Neural progenitor cell (in vitro differentiated cells): ENCODE results near the gene TPD52L2. TPM values are rescaled to one million over a fixed set of nuclear protein-coding genes. Genes with fewer than 3 reads are reported as not detected.

Experiments
- DNase-seq: peaks from one replicate; pipeline ENCODE4 v3.0.0-alpha.2; 2016; ENCODE audit warnings: low spot score
- H2AFZ ChIP-seq: fragments of 200-600 bp; sonication (generic); replicated peaks from 2 replicates; pipeline ENCODE4 v1.6.1; 2016; ENCODE audit warnings: antibody characterized with exemption
- H3F3A ChIP-seq: fragments of 200-600 bp; sonication (generic); 2 replicates; pipeline ENCODE4 v1.6.1; 2016; ENCODE audit warnings: antibody characterized with exemption, low read depth
- H3K27ac ChIP-seq: fragments of 200-600 bp; sonication (generic); 2 replicates; pipeline ENCODE4 v1.5.1; 2016; ENCODE audit warnings: mild to moderate bottlenecking
- H3K27me3 ChIP-seq: fragments of 200-600 bp; sonication (generic); 2 replicates; pipeline ENCODE4 v1.6.1; 2016; ENCODE audit warnings: mild to moderate bottlenecking, moderate library complexity
- H3K36me3 ChIP-seq: fragments of 200-600 bp; sonication (generic); 2 replicates; pipeline ENCODE4 v1.5.1; 2016
- H3K4me1 ChIP-seq: fragments of 200-600 bp; sonication (generic); 2 replicates; pipeline ENCODE4 v1.6.1; 2016; ENCODE audit warnings: mixed run types
- H3K4me2 ChIP-seq: fragments of 200-600 bp; sonication (generic); 2 replicates; pipeline ENCODE4 v1.6.1; 2016
- H3K4me3 ChIP-seq: fragments of 200-600 bp; sonication (generic); 2 replicates; pipeline ENCODE4 v1.5.1; 2016
- H3K79me2 ChIP-seq: fragments of 200-600 bp; sonication (generic); 2 replicates; pipeline ENCODE4 v1.6.1; 2016; ENCODE audit warnings: low read depth
- H3K9ac ChIP-seq: fragments of 200-600 bp; sonication (generic); 2 replicates; pipeline ENCODE4 v1.6.1; 2016
- H3K9me3 ChIP-seq: fragments of 200-600 bp; sonication (generic); 2 replicates; pipeline ENCODE4 v1.5.1; 2016; ENCODE audit warnings: low read depth
- H4K20me1 ChIP-seq: fragments of 200-600 bp; sonication (generic); 2 replicates; pipeline ENCODE4 v1.6.1; 2016; ENCODE audit warnings: low read depth
- H3K27ac Mint-ChIP-seq: 3 replicates; pipeline ENCODE4 v1.8.0; 2021; ENCODE audit warnings: mixed read lengths
- H3K27me3 Mint-ChIP-seq: 2 replicates; pipeline ENCODE4 v1.8.0; 2022; ENCODE audit warnings: low read depth, mild to moderate bottlenecking, inconsistent platforms, moderate library complexity, mixed read lengths; ENCODE audit not compliant: insufficient read depth
- H3K36me3 Mint-ChIP-seq: 3 replicates; pipeline ENCODE4 v1.8.0; 2021; ENCODE audit warnings: mixed read lengths
- H3K4me1 Mint-ChIP-seq: 3 replicates; pipeline ENCODE4 v1.8.0; 2021; ENCODE audit warnings: mixed read lengths
- H3K4me3 Mint-ChIP-seq: 3 replicates; pipeline ENCODE4 v1.8.0; 2021; ENCODE audit warnings: mild to moderate bottlenecking, moderate library complexity, mixed read lengths
- H3K9me3 Mint-ChIP-seq: 3 replicates; pipeline ENCODE4 v1.8.0; 2020; ENCODE audit warnings: mixed read lengths
- EZH2 ChIP-seq: fragments of 200-600 bp; sonication (generic); IDR thresholded peaks from 2 replicates; pipeline ENCODE4 v1.6.1; 2017; ENCODE audit warnings: antibody characterized with exemption, mild to moderate bottlenecking, moderate library complexity
- EZH2phosphoT487 ChIP-seq: fragments of 200-600 bp; sonication (generic); IDR thresholded peaks from 2 replicates; pipeline ENCODE4 v1.6.1; 2017; ENCODE audit warnings: antibody characterized with exemption
- total RNA-seq: library from RNA; depleted of rRNA; stranded (reverse); fragments of >200 nt; gene quantifications from 2 replicates; pipeline ENCODE4 v1.2.3, GENCODE V29; 2015; ENCODE audit warnings: low replicate concordance
- TF ChIP-seq, protein P1 (sequence below): fragments of 200-600 bp; sonication (generic); IDR thresholded peaks from 2 replicates; pipeline ENCODE4 v1.5.1; 2017; ENCODE audit warnings: antibody characterized with exemption, mild to moderate bottlenecking

Gene TPD52L2
- total RNA-seq, 1 donor from 2014 or later, result 66.6 TPM

- Histone ChIP-seq H3K4me2 (peak overlapping the region; percentile 80), H3K27ac (no peak overlapping the region), H3K4me3 (no peak overlapping the region), H3K79me2 (no peaks in the 10 kb centered on the region), H3K4me1 (peaks cover 23% of the 10 kb centered on the region), H3K9ac (no peak overlapping the region), H3F3A (peaks cover 32% of the 10 kb centered on the region), H4K20me1 (no peaks in the 10 kb centered on the region), H3K36me3 (no peaks in the 10 kb centered on the region), H2AFZ (no peak overlapping the region), H3K27me3 (no peaks in the 10 kb centered on the region), H3K9me3 (no peaks in the 10 kb centered on the region)
- Mint-ChIP-seq H3K36me3 (no peaks in the 10 kb centered on the region), H3K9me3 (peaks cover 7% of the 10 kb centered on the region), H3K4me3 (no peak overlapping the region), H3K27ac (no peak overlapping the region), H3K27me3 (peaks cover 2% of the 10 kb centered on the region), H3K4me1 (peaks cover 7% of the 10 kb centered on the region)
- DNase-seq, result no peak
- TF ChIP-seq EZH2 (no peak), EZH2phosphoT487 (no peak)
- TF ChIP-seq, protein P1, sequence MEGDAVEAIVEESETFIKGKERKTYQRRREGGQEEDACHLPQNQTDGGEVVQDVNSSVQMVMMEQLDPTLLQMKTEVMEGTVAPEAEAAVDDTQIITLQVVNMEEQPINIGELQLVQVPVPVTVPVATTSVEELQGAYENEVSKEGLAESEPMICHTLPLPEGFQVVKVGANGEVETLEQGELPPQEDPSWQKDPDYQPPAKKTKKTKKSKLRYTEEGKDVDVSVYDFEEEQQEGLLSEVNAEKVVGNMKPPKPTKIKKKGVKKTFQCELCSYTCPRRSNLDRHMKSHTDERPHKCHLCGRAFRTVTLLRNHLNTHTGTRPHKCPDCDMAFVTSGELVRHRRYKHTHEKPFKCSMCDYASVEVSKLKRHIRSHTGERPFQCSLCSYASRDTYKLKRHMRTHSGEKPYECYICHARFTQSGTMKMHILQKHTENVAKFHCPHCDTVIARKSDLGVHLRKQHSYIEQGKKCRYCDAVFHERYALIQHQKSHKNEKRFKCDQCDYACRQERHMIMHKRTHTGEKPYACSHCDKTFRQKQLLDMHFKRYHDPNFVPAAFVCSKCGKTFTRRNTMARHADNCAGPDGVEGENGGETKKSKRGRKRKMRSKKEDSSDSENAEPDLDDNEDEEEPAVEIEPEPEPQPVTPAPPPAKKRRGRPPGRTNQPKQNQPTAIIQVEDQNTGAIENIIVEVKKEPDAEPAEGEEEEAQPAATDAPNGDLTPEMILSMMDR, result no peak
These were observed 18.2 kb upstream of the TPD52L2 start for GRCh38 chr20:63846888-63847236.

DNA sequence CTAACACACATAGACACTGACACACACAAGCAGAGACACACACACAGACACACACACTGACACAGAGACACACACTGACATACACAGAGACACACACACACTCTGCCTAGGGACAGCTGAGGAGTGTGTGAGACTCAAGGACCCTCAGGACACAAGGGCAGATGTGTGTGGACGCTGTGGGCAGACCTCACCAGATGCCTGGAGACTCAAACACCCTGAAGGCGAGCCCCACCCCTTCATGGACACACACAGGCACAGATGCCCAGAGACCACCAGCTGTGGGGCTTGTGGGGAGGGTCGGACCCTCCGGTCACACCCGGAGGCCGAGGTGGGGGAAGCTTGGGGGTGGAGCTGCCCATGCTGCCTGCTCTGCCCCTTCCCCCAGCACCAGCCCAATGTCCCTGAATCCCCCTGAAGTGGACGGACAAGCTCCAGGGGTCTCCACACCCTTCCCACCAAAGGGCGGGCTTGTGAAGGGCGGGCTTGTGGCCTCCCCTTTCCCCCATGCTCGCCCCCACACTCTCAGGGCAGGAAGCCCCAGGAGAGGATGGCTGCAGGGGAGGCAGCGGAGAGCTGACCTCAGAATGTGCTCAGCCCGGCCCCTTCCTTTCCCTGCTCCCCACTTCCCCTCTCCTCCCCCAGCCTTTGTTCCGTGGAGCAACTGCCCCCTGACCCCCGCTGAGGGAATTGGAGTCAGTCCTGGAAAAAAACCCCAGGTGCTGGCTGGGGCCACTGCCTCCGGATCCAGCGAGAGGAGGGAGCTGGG is 17.6 kb upstream of the TPD52L2 start:
- no peak overlapping the region for H3K4me3 ChIP-seq
- Mint-ChIP-seq H3K9me3 (peaks cover 7% of the 10 kb centered on the region), H3K4me1 (peaks cover 5% of the 10 kb centered on the region), H3K27ac (no peak overlapping the region), H3K4me3 (no peak overlapping the region), H3K27me3 (no peaks in the 10 kb centered on the region), H3K36me3 (no peaks in the 10 kb centered on the region)
- H3K27me3 ChIP-seq, result no peaks in the 10 kb centered on the region
- no peaks in the 10 kb centered on the region for H3K79me2 ChIP-seq
- H3F3A ChIP-seq, result peaks cover 32% of the 10 kb centered on the region
- H3K4me2 ChIP-seq, result peak overlapping the region; percentile 80
- no peaks in the 10 kb centered on the region for H4K20me1 ChIP-seq
- TF ChIP-seq, protein P1, result no peak
- no peak for TF ChIP-seq EZH2phosphoT487
- no peak for TF ChIP-seq EZH2
- no peak overlapping the region for H3K27ac ChIP-seq
- H3K9ac ChIP-seq, result no peak overlapping the region
- peak overlapping the region; percentile 23 for H2AFZ ChIP-seq
- H3K36me3 ChIP-seq, result no peaks in the 10 kb centered on the region
- H3K9me3 ChIP-seq, result no peaks in the 10 kb centered on the region
- DNase-seq, result peak; percentile 74
- peaks cover 23% of the 10 kb centered on the region for H3K4me1 ChIP-seq

GRCh38 chr20:63848003-63848911 is 16.8 kb upstream of the TPD52L2 start:
- no peak for TF ChIP-seq EZH2phosphoT487
- TF ChIP-seq, protein P1, result no peak
- no peak for TF ChIP-seq EZH2
- Histone ChIP-seq H3K4me1 (peaks cover 23% of the 10 kb centered on the region), H2AFZ (peak overlapping the region; percentile 23), H3K4me3 (no peak overlapping the region), H3K9me3 (no peaks in the 10 kb centered on the region), H3F3A (peaks cover 32% of the 10 kb centered on the region), H3K36me3 (no peaks in the 10 kb centered on the region), H3K27me3 (no peaks in the 10 kb centered on the region), H4K20me1 (no peaks in the 10 kb centered on the region), H3K4me2 (peak overlapping the region; percentile 80), H3K9ac (no peak overlapping the region), H3K27ac (no peak overlapping the region), H3K79me2 (no peaks in the 10 kb centered on the region)
- no peak for DNase-seq
- Mint-ChIP-seq H3K4me1 (peaks cover 5% of the 10 kb centered on the region), H3K27me3 (no peaks in the 10 kb centered on the region), H3K36me3 (no peaks in the 10 kb centered on the region), H3K9me3 (peaks cover 7% of the 10 kb centered on the region), H3K4me3 (peak overlapping the region; percentile 63), H3K27ac (no peak overlapping the region)
